A549 (cell line): ENCODE results near the gene STIMATE. TPM values are rescaled to one million over a fixed set of nuclear protein-coding genes. Genes with fewer than 3 reads are reported as not detected.

ENCODE experiments used
- ATAC-seq, 2 experiments: fragments of 200-7000 bp in 1 of 2; fragments of >200 bp in 1 of 2; cut with Nextera tagmentation in 1 of 2; cut with Tn5 transposase in 1 of 2; 3 replicates each; pipeline versions ENCODE4 v1.8.0 to v1.9.1; 2018 to 2020; ENCODE audit warnings: mild to moderate bottlenecking in 1 of 2, moderate library complexity in 1 of 2
- CTCF ChIA-PET: fragments of 300-600 bp; sonication (Branson Sonifier 250); formaldehyde crosslinking; extraction: SDS; loops from one replicate; lab custom pipeline; 2021; ENCODE audit warnings: antibody characterized with exemption, inconsistent platforms; lab: Yijun Ruan, JAX
- POLR2A ChIA-PET: fragments of 350-600 bp; formaldehyde crosslinking; extraction: SDS; loops from one replicate; lab custom pipeline; 2021; ENCODE audit warnings: antibody characterized with exemption, inconsistent platforms; lab: Yijun Ruan, JAX
- DNase-seq, 2 experiments: peaks; one replicate each; pipeline versions ENCODE4 v3.0.0 to v3.0.0-alpha.2; 2011 to 2016; ENCODE audit warnings: low read depth in 1 of 2, low spot score in 1 of 2
- FAIRE-seq: peaks from 2 replicates; lab custom pipeline; 2011; peaks lifted over from hg19 to GRCh38; lab: Jason Lieb, UNC
- H3K27ac ChIP-seq, 2 experiments: fragments of >200 bp; sonication (Bioruptor Twin); formaldehyde crosslinking; 3 replicates each; pipeline ENCODE4 v1.5.1; 2016 to 2017
- H3K4me1 ChIP-seq: fragments of >200 bp; sonication (Bioruptor Twin); formaldehyde crosslinking; 3 replicates; pipeline ENCODE4 v1.6.1; 2016
- H3K4me2 ChIP-seq: fragments of >200 bp; sonication (Bioruptor Twin); formaldehyde crosslinking; 3 replicates; pipeline ENCODE4 v1.6.1; 2016
- H3K4me3 ChIP-seq: fragments of >200 bp; sonication (Bioruptor Twin); formaldehyde crosslinking; 3 replicates; pipeline ENCODE4 v1.5.1; 2016
- H3K9me3 ChIP-seq: fragments of >200 bp; sonication (Bioruptor Twin); formaldehyde crosslinking; 3 replicates; pipeline ENCODE4 v1.6.1; 2016
- BCL3 ChIP-seq: fragments of >200 bp; sonication (Bioruptor Twin); formaldehyde crosslinking; IDR thresholded peaks from 3 replicates; pipeline ENCODE4 v1.6.1; 2016
- CBX8 ChIP-seq: fragments of 200-600 bp; sonication (generic); IDR thresholded peaks from 2 replicates; pipeline ENCODE4 v1.6.1; 2016
- CHD2 ChIP-seq: fragments of 150-350 bp; IDR thresholded peaks from 2 replicates; pipeline ENCODE4 v1.6.1; 2014; ENCODE audit warnings: low read length; ENCODE audit not compliant: partially characterized antibody
- CHD4 ChIP-seq: fragments of 200-600 bp; sonication (generic); IDR thresholded peaks from 2 replicates; pipeline ENCODE4 v1.6.1; 2016; ENCODE audit warnings: antibody characterized with exemption, mild to moderate bottlenecking, borderline replicate concordance
- ELK1 ChIP-seq: fragments of 150-350 bp; IDR thresholded peaks from 2 replicates; pipeline ENCODE4 v1.6.1; 2014; ENCODE audit warnings: low read depth, mild to moderate bottlenecking, low read length
- FOSL2 ChIP-seq, 2 experiments: fragments of 450-650 bp in 1 of 2; fragments of >200 bp in 1 of 2; sonication (Bioruptor Twin) in 1 of 2; formaldehyde crosslinking; IDR thresholded peaks; 2 replicates each; pipeline versions ENCODE4 v1.5.0 to v1.6.1; 2016 to 2020; ENCODE audit warnings: mild to moderate bottlenecking in 1 of 2, moderate library complexity in 1 of 2
- GATA3 ChIP-seq: IDR thresholded peaks from 2 replicates; pipeline ENCODE4 v1.6.1; 2012; ENCODE audit warnings: borderline replicate concordance
- HES2 ChIP-seq: fragments of >200 bp; sonication (Bioruptor Twin); formaldehyde crosslinking; IDR thresholded peaks from 2 replicates; pipeline ENCODE4 v1.6.1; 2016
- HMGXB4 ChIP-seq: fragments of 250-450 bp; sonication (Bioruptor Pico); IDR thresholded peaks from 2 replicates; pipeline ENCODE4 v1.5.0; 2021; ENCODE audit warnings: mild to moderate bottlenecking, moderate library complexity, borderline replicate concordance
- HOXA7 ChIP-seq: fragments of 250-450 bp; sonication (Bioruptor Pico); IDR thresholded peaks from 2 replicates; pipeline ENCODE4 v1.5.0; 2020; ENCODE audit warnings: mild to moderate bottlenecking, moderate library complexity
- HOXB13 ChIP-seq: fragments of 250-450 bp; sonication (Bioruptor Pico); IDR thresholded peaks from 2 replicates; pipeline ENCODE4 v1.5.0; 2020; ENCODE audit warnings: low read depth, mild to moderate bottlenecking, moderate library complexity
- HOXB5 ChIP-seq: fragments of 250-450 bp; sonication (Bioruptor Pico); IDR thresholded peaks from 2 replicates; pipeline ENCODE4 v1.5.0; 2020; ENCODE audit warnings: mild to moderate bottlenecking, moderate library complexity
- JUN ChIP-seq, 2 experiments: fragments of >200 bp; sonication (Bioruptor Twin); formaldehyde crosslinking; IDR thresholded peaks; 2 replicates in 1 of 2; 3 replicates in 1 of 2; pipeline ENCODE4 v1.6.1; 2016 to 2017
- KDM1A ChIP-seq: fragments of 200-600 bp; sonication (generic); IDR thresholded peaks from 2 replicates; pipeline ENCODE4 v1.6.1; 2016; ENCODE audit warnings: low read depth, mild to moderate bottlenecking
- NR3C1 ChIP-seq: fragments of >200 bp; sonication (Bioruptor Twin); formaldehyde crosslinking; IDR thresholded peaks from 3 replicates; pipeline ENCODE4 v1.6.1; 2017
- PBX3 ChIP-seq: IDR thresholded peaks from 2 replicates; pipeline ENCODE4 v1.6.1; 2012
- PHF8 ChIP-seq: fragments of 200-600 bp; sonication (generic); IDR thresholded peaks from 2 replicates; pipeline ENCODE4 v1.6.1; 2016; ENCODE audit warnings: low read depth, mild to moderate bottlenecking, antibody characterized with exemption, moderate library complexity, borderline replicate concordance
- POLR2A ChIP-seq: IDR thresholded peaks from 2 replicates; pipeline ENCODE4 v1.6.1; 2012; ENCODE audit warnings: mild to moderate bottlenecking, low read length
- RARB ChIP-seq: fragments of 250-450 bp; sonication (Bioruptor Pico); IDR thresholded peaks from 2 replicates; pipeline ENCODE4 v1.8.0; 2021; ENCODE audit warnings: mild to moderate bottlenecking, moderate library complexity
- RCOR1 ChIP-seq: fragments of 150-350 bp; IDR thresholded peaks from 2 replicates; pipeline ENCODE4 v1.6.1; 2014; ENCODE audit warnings: antibody characterized with exemption, low read length, low read depth
- RNF2 ChIP-seq: fragments of 200-600 bp; sonication (generic); IDR thresholded peaks from 2 replicates; pipeline ENCODE4 v1.6.1; 2016; ENCODE audit warnings: low read depth, mild to moderate bottlenecking, antibody characterized with exemption, moderate library complexity, borderline replicate concordance
- SMC3 ChIP-seq: fragments of >200 bp; sonication (Bioruptor Twin); formaldehyde crosslinking; IDR thresholded peaks from 3 replicates; pipeline ENCODE4 v1.6.1; 2018; ENCODE audit warnings: inconsistent platforms
- TFCP2L1 ChIP-seq: fragments of 250-450 bp; sonication (Bioruptor Pico); IDR thresholded peaks from 2 replicates; pipeline ENCODE4 v1.5.0; 2021; ENCODE audit warnings: mild to moderate bottlenecking
- ZNF302 ChIP-seq: fragments of 250-450 bp; sonication (Bioruptor Pico); IDR thresholded peaks from 2 replicates; pipeline ENCODE4 v1.9.0; 2021; ENCODE audit warnings: inconsistent platforms, mild to moderate bottlenecking, moderate library complexity
- WGBS: methylation state at CpG from one replicate; pipeline ENCODE4 v1.1.6; 2017; ENCODE audit errors: missing lambda C conversion rate; 5-methylcytosine and 5-hydroxymethylcytosine counted together
- polyA plus RNA-seq, 4 experiments: library from polyadenylated mRNA; depleted of rRNA in 3 of 4; stranded (reverse); fragments of >200 nt; fragmentation: RNase III in 1 of 4; extraction: RNeasy Plus Mini Kit Qiagen cat#74134 plus additional on column Dnase treatment in 1 of 4; gene quantifications; 2 replicates in 3 of 4; 3 replicates in 1 of 4; pipeline ENCODE4 v1.2.3, GENCODE V29; 2011 to 2017

Gene STIMATE
- polyA plus RNA-seq, 2 of the 4 experiments (the other 2 are of a cell fraction) = 5.2 to 5.5 TPM

GRCh38 chr3:52923963-52924362 lies 26.6 kb upstream of the STIMATE start:
- DNase-seq = no peak
- TF ChIP-seq RNF2 = no peak
- TF ChIP-seq TFCP2L1 = no peak
- no peak for TF ChIP-seq POLR2A
- TF ChIP-seq BCL3 = no peak
- no peak for TF ChIP-seq SMC3
- no peak for TF ChIP-seq RCOR1
- TF ChIP-seq HOXB5 (CRISPR knock-in tag) = no peak
- TF ChIP-seq GATA3 = no peak
- TF ChIP-seq CHD4 = no peak
- no peak for ATAC-seq
- Histone ChIP-seq H3K9me3 (no peaks in the 10 kb centered on the region), H3K4me2 (no peak overlapping the region), H3K4me1 (no peaks in the 10 kb centered on the region), H3K27ac (no peak overlapping the region), H3K4me3 (no peak overlapping the region)
- POLR2A ChIA-PET = no interaction called here
- CTCF ChIA-PET = no interaction called here
- WGBS = 83% methylated on average over 2 of the region's 2 CpGs
- no peak for FAIRE-seq

GRCh38 chr3:52920841-52921240 lies 23.5 kb upstream of the STIMATE start:
- CTCF ChIA-PET = interaction anchor here (0.9 kb wide), 1 partner anchor 16 kb away, joined by 4 read pairs; no protein-coding TSS in a partner anchor

GRCh38 chr3:52917044-52917443 lies 19.7 kb upstream of the STIMATE start:
- WGBS = 92% methylated on average over 3 of the region's 3 CpGs
- no peak for DNase-seq
- TF ChIP-seq HOXB13 = no peak
- no peak for TF ChIP-seq GATA3
- no peak for TF ChIP-seq FOSL2 (IDR thresholded peaks at IDR 0.05)
- TF ChIP-seq FOSL2 (CRISPR knock-in tag; IDR thresholded peaks at IDR 0.05) = no peak
- TF ChIP-seq RARB (CRISPR knock-in tag) = no peak
- no peak for TF ChIP-seq HES2
- no peak for TF ChIP-seq HOXA7
- TF ChIP-seq HOXB5 (CRISPR knock-in tag) = no peak
- no peak for TF ChIP-seq HMGXB4 (CRISPR knock-in tag)
- TF ChIP-seq NR3C1 = no peak
- no peak for TF ChIP-seq KDM1A
- no peak for TF ChIP-seq CBX8
- TF ChIP-seq PHF8 = no peak
- no peak for TF ChIP-seq ELK1
- TF ChIP-seq PBX3 = no peak
- TF ChIP-seq JUN (IDR thresholded peaks at IDR 0.05) = no peak
- no peak for TF ChIP-seq ZNF302 (CRISPR knock-in tag)

More at GRCh38 chr3:52920841-52921240, 23.5 kb upstream of the STIMATE start:
- TF ChIP-seq HMGXB4 (CRISPR knock-in tag) = no peak
- TF ChIP-seq CHD2 = no peak
- TF ChIP-seq HES2 = no peak
- no peak for TF ChIP-seq PHF8
- Histone ChIP-seq H3K9me3 (no peaks in the 10 kb centered on the region), H3K4me2 (no peak overlapping the region), H3K4me3 (no peak overlapping the region), H3K4me1 (no peaks in the 10 kb centered on the region), H3K27ac (no peak overlapping the region)
- POLR2A ChIA-PET = no interaction called here
- DNase-seq (no peak), ATAC-seq (no peak), FAIRE-seq (no peak)
- 94% methylated on average over 2 of the region's 2 CpGs for WGBS

More at GRCh38 chr3:52917044-52917443, 19.7 kb upstream of the STIMATE start:
- ATAC-seq = no peak
- Histone ChIP-seq H3K4me2 (no peak overlapping the region), H3K27ac (no peak overlapping the region), H3K4me3 (no peak overlapping the region), H3K9me3 (no peaks in the 10 kb centered on the region), H3K4me1 (no peaks in the 10 kb centered on the region)
- no peak for FAIRE-seq
- ChIA-PET POLR2A (no interaction called here), CTCF (no interaction called here)
